NCI-H1092 (cell line): ENCODE measurements around the gene LAMA4.
A peak's percentile ranks its signal among the peaks of the same experiment; 100 is the strongest.
"Not testable (repeated sequence)": the region's sequence is repeated elsewhere in the genome, so short reads cannot be mapped to it uniquely, and the experiment has no call there.

ENCODE experiments used
- DNase-seq: peaks from one replicate; lab custom pipeline; 2025; lab: John Stamatoyannopoulos, UW

LAMA4 gene

DNA sequence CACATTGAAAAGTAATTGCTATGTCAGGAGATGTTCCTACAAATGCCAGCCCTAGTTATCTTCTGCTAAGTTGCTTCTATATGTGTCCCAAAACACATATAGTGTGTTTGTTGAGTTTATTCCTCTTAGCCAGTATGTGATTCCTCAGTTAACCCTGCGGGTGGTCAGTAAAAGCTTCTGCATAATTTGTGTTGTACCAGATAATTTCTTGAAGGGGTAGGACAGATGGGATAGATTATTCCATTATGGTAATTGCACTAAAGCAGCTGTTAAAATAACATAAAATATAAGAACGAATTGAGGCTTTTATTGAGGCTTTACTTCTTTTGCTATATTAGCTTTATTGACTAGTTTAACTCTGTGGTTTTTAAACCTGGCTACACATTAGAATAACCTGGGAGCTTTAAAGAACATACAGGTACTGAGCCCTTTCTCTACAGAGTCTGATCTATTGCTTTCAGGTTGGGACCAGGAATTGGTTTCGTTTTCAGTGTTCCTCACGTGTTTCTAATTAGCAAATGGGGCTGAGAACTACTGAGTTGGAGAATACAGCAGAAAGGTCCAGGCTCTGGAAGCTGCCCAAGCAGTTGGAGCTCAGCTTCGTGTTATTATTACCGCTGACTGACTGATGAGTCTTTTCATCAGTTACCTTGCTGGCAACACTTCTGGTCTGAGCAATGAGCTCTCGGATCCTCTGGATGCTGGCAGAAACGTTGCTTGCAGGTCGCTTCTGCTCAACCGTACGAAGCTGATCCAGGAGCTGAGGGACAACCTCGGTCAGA, 110.0 kb downstream of the LAMA4 start:
- DNase-seq, result no peak

DNA sequence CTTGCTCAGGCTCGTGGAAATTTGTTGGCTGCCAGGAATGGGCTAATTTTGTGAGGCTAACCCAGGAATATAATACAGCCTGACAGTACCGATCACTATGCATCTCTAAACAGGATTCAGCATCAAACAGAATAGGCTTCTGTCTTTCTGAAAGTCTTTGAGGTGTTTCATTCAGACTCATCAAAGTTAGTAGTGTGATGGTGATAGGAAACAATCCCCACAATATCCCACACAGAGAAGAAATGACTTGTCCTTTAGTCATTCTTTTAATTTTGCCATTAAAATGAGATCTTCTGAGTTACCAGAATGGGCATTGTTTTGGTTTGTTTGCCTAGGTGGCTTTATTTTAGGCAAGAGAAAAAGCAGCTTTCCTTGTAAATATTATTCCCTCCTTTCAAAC, 112.7 kb downstream of the LAMA4 start:
- DNase-seq, result no peak

- no peak for DNase-seq
These were observed 115.3 kb downstream of the LAMA4 start for GRCh38 chr6:112139052-112139451.

DNA sequence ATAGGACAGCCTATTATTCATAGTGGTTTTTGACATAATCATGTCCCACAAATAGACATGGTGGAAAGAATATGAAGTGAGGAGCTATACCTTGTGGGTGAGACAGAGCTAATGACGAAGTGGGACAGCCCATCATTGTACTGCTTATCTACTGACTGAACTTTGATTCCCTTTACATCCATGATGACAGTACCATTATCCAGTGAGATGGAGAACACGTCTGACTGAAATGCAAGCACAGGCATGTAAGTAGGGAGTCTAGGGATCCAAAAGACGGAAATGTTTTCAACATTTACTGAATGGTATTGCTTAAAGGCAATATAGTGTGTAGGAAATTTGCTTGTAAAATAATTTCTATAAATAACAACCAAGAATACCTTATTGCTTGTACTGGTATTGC, 123.5 kb downstream of the LAMA4 start:
- DNase-seq, result no peak

DNA sequence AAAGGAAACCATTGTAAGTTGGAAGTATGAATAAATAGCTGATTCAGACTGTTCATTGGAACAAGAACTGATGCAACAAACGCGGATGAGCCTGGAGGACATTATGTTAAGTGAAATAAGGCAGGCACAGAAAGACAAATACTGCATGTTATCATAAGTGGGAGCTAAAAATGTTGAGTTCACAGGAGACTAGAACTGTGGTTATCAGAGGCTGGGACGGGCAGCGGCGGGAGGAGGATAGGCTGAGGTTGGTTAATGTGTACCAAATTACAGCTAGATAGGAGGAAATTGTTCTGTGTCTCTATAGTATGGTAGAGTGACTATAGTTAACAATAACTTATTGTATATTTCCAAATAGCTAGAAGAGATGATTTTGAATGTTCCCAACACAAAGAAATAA, 126.2 kb downstream of the LAMA4 start:
- DNase-seq, result no peak

DNA sequence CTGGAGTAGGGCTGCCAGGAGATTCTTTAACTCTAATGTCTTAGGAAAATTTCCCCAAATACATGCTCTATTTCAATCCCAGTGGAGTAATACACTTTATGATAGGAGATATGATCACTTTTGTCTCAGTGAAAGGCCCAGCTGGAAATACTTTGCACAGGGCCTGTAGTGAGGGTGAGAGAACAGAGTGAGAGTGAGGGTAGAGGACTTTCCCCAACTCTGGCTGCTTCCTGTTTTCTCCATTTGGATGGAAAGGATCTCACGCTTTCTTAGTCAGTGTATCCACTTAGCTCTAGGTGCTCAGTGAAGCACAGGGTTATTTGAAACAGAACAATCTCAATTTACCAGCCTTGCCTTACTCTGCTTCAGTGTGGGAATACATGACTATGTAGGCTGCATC, 130.4 kb downstream of the LAMA4 start:
- DNase-seq, result no peak

DNA sequence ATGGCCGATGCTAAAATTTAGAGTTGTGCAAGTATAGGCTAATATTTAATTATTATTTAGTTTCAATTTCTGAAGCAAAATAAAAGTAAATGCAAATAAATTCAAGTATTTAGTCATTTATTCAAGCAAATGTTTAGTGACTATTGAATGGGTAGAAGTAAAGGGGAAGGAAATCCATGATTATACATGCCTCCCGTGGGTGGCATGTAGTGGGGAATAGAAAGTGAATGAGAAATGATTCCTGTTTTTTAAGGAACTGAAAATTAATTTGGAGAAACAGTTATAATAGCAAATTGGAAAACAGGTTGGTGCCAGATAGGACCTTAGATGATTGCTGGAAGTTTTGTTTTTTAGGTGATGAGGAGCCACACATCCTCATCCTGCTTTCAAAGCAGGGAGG, 131.6 kb downstream of the LAMA4 start:
- no peak for DNase-seq

DNA sequence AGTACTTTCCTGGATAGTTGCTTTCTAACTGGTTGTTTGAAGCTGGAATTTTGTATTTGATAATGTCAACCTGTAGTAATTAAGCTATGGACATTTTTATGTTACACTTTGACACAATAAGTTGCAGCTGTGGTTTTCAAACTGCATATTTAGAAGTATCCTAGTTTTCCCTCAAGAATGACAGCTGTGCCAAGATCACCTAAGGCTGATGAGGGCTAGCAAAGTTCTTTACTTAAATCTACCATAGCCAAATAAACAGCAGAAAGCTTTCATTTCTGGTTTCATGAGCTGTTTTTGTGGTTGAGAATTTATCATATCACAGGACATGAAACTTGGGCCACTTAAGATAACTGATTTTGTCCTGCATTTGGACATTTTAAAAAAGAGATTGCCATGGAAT, 136.3 kb downstream of the LAMA4 start:
- DNase-seq, result no peak

GRCh38 chr6:112117554-112117953, 136.8 kb downstream of the LAMA4 start:
- no peak for DNase-seq

- no peak for DNase-seq
These were observed 138.1 kb downstream of the LAMA4 start for GRCh38 chr6:112116221-112116620.

DNA sequence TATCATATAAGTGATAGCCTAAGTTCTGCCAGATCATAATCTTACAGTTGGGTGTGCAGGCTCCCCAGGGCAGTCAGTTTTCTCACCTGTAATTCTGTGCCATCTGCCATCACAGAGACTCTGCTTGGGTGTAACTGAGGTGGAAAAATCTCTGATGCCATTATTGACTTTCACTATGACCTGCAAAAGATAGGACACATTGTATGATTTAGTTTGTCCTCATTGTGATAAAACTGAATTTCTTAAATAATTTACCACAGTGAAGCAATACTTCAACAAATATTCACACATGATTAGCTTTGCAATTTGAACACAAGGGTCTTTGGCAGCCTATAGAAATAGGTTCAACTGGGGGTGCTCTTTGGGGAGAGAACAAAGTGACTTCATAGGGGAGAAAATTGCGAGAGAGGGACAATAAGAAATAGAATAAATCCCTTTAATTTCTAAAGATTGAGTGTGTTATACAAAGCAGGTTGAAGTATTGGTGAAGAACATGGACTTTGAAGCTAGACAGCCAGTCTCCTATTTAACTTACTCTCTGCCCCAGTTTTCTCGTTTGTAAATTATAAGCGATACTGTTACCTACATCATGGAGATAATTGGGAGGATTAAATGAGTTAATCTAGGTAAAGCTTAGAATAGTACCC, 139.7 kb downstream of the LAMA4 start:
- no peak for DNase-seq

DNA sequence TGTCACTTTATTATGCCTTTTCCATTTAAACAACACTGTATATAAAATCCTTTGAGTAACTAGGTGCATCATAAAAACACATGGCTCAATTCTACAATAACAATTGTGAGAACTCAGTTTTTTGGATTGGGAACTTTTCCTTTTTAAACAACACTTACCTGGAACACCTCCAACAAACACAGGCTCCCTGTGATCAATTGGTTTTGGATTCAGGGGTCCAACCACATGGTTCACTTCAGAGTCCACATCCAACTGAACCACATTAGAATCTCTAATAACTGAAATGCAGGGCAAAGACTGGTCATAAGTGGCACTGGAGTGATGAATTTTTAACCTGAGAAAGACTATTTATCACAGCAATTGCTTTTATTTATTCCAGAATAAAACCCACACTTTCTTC, 140.4 kb downstream of the LAMA4 start:
- no peak for DNase-seq

- DNase-seq, result no peak
These were observed 140.9 kb downstream of the LAMA4 start for GRCh38 chr6:112113431-112113830.

- DNase-seq, result no peak
These were observed 145.1 kb downstream of the LAMA4 start for GRCh38 chr6:112109262-112109661.

- no peak for DNase-seq
These were observed 147.8 kb downstream of the LAMA4 start for GRCh38 chr6:112106562-112106961.

- DNase-seq, result not testable (repeated sequence)
These were observed 148.3 kb downstream of the LAMA4 start for GRCh38 chr6:112106026-112106425.

- no peak for DNase-seq
These were observed 153.8 kb downstream of the LAMA4 start for GRCh38 chr6:112100561-112100960.

- no peak for DNase-seq
These were observed 157.5 kb downstream of the LAMA4 start for GRCh38 chr6:112096901-112097300.

DNA sequence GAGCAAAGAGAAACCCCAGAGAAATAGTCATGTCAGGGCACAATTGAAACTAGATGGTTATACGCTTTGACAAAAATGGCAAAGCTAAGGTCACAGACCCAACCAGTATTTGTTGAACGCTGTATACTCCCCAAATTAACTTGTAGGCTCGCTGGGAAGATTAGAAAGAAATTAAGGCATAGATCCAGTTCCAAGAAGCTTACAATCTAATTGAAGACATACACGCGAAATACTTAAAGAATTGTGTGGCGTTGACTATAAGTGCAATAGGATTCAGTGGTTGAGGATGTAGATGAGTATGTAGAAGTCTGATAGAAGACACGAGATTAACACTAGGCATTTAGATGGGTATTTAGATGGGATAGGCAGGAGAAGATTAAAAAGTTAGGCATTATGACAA, 166.5 kb downstream of the LAMA4 start:
- no peak for DNase-seq

DNA sequence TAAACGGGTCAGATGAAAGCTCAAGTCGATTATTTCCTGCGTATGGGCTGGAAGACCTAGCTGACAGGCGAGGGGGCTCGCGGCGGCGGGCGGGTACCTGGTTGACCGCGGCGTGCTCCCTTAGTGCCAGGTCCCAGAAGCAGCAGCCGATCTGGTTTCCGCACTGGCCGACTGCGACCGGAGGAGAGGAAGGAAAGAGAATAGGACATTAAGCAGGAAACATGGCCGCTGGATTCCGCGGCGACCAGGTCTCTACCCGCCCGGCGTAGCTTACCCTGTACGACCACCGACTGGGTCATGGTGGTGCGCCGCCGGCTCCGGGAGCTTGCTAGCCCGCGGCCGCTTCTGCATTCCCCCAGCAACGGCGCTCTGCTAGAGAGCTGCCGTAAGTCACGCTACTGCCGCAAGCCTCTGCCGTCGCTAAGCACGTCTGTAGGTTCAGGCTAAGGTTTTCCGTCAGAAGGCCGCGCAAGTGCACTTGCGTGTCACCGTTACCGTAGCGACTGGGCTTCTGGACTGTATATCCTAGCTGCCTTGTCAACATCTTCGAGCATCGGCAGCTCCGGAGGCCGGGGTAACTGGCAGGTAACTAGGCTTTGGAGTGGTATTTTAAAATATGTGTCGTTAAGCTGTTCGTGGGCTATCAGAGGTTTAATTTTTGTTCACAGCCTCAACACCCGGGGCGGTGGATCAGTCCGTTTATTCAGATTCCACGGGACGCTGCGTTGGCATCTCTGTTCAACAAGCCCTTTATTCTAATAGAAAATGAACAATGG, 167.0 kb downstream of the LAMA4 start, which contains the start of the genes FAM229B and TUBE1:
FAM229B (plus strand) TSS at position 456 of the 776 bp plus-strand sequence. CDS start 11,693 bp downstream, outside the sequence.
TUBE1 (minus strand) TSS at position 347 of the 776 bp plus-strand sequence; CDS start at position 299, 48 bp downstream.
- peak; percentile 93 for DNase-seq

GRCh38 chr6:112086744-112087135, 167.6 kb downstream of the LAMA4 start:
- DNase-seq, result peak; percentile 0

DNA sequence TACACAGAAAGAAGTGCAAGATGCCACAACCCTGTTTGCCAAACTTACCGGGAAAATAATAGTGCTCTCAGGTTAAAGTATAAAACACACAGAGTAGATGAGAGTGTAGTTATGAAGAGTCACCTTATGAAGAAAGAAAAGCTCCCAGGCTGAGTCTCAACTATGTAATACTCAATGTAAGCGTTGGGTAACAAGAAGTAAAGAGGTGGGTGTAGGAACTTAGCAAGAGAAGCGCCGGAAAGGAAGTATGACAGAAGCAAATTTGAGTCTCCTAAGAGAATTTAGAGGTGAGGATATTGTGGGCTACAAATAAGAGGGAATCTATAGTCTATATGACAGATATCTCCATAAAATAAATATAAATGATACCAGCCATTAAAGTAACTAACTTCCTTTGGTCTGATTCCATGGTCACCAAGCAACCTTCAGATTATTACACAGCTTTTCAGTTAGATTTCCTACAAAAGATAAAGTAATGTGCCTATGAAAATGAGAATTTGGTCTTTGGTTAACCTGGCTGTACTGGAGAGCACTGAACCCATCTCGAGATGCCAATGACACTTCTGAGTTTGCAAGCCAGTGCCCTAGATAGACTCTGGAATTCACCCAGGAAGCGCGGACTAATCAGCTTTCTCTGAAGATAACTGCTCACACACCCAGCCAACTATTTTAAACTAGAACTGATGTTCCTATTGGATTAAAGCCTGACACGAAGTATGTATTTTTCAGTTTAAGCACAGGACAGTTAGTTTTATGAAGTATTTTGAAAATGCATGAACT, 168.9 kb downstream of the LAMA4 start:
- no peak for DNase-seq
